Activated gamma-delta T cell treated with Interleukin-2 at 50 U/mL for 16 hours (primary cell): ENCODE measurements around the gene HLF.

Experiments
- DNase-seq: peaks from one replicate; pipeline ENCODE4 v3.0.0-alpha.2; 2020

Gene HLF

DNA sequence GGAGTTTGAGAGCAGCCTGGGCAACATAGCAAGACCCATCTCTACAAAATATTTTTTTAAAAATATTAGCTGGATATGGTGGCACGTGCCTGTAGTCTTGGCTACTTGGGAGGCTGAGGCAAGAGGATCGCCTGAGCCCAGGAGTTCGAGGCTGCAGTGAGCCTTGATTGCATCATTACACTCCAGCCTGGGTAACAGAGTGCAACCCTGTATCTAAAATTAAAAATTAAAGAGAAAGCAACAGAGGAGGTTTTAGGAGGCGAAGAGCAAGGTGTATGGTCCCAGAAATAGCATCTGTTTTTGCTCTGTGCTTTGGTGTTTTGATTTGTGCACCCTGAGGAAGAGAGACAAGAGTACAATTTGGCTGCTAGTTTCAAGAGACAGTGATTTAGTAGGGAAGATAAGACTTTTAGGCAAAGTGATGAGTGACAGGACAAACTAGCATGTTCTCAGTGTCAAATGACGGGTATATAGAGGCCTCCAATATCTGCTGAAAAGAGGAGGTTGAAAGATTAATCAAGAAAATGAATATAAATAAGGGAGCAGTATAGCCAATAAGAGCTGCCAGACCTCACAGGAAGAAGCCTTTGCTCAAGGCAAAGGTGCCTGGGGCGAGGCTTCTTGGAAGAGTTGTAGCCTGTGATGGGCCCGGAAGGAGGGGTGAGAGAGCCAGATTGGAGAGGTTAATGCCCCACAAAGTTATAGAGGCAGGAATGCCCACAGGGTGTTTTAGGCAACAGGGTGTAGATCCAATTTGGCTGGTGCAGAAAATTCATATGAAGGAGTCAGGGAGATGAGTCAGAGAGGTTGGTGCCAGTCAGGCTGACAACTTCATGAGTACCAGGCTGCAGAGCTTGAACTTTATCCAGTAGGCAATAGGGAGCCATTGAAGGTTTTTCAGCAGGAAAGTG is 11.4 kb downstream of the HLF start:
- DNase-seq, result no peak

DNA sequence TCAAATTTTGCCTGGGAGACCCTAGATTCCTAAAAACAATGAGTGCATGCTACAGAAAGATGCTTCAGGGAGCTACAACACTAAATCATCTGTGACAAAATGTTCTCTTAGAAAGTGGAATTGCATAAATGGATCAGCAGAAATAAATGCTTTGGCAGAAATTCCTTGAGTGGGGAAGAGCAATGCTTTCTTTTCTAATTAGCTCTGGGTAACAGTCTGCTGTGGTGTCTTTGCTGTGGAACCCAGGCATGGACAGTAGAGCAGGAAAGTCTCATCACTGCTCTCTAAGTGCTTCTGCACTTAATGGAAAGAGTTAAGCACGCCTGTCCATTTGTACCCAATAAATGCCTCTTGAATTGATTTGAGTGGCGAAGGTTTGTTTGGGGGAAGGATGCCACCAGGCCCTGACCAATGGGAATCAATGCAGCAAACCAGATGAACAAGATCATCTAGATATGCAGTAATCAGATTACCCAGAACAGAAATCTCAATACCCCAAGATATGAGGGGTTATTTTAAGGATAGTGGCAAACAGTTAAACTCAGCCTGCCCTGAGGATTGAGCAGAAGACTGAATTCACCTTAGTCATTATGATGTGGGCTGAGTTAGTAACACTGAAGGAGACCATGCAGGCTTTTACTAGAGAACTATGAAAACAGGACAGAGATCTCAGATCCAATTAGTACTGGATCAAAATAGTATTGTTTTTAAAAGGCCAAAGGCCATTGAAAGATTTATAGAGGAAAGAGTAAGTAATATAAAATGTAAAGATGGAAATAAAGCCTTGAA is 13.6 kb downstream of the HLF start:
- DNase-seq, result no peak

DNA sequence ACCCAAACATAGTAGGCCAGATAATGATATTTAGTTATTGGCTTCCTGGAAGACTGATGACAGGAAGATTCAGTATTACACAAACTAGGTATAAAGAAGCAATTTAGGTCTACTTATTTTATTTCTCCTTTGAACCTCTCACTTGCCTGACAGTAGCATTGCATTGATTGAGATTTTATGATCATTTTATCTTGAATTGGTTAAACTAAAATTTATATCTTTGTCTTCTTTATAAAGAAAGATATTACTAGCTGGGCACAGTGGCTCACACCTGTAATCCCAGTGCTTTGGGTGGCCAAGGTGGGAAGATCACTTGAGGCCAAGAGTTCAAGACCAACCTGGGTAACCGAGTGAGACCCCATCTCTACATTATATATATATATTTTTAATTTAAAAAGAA is 14.4 kb downstream of the HLF start:
- DNase-seq, result no peak

DNA sequence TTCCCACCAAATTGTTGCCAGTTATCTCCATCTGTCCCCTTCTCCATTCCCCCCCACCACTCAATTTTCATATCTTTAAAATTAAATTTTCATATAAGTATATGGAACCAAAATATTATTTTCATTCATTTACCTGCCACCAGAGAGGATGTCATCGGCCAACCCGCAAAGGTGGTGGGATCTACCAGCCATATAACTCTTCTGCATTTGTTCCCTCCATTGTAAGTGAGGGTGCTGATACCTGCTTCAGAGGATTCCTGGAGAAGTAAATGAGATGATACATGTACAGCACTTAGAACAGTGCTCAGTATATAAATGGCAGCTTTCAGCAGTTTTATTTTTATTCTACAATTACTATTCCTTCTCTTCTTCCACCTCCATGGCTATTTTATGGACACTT is 15.0 kb downstream of the HLF start:
- DNase-seq, result no peak

GRCh38 chr17:55280212-55280611 is 15.5 kb downstream of the HLF start:
- DNase-seq, result no peak

GRCh38 chr17:55281649-55282378 is 17.1 kb downstream of the HLF start:
- DNase-seq, result no peak

- DNase-seq, result no peak
Measured at GRCh38 chr17:55282379-55282702, 17.6 kb downstream of the HLF start.

- DNase-seq, result no peak
Measured at GRCh38 chr17:55282741-55283140, 18.0 kb downstream of the HLF start.

DNA sequence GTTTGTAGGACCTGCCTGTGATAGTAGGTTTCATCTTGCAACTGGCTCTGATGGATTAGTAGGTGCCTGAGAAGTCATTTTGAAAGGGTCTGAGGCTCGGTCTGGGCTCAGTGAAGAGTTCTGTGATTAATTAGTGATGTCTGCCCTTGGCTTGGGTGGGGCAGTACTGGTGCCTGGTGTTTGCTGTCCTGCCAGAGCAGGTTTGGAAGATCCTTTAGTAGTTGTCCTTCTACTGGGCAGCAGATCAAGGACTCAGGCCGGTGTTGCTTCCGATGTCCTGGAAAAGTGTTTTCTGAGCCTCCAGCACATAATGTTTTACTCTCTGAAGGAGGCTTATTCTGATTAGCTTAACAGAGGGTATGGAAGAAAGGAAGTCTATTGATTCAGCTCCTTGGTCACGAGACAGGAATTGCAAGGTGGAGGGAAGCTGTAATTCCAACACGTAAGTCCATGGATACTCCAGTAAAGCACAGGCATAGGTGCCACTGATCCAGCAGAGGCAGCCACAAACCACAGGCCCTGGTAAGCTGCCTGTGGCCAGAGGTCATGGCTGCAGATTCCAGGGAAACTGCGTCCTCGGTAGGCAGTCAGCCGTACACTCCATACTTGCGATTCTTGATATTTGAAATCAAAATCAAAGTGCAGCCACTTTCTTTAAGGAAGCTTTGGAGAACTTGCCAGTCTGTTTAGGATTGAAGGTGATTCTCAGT is 18.7 kb downstream of the HLF start:
- DNase-seq, result no peak

DNA sequence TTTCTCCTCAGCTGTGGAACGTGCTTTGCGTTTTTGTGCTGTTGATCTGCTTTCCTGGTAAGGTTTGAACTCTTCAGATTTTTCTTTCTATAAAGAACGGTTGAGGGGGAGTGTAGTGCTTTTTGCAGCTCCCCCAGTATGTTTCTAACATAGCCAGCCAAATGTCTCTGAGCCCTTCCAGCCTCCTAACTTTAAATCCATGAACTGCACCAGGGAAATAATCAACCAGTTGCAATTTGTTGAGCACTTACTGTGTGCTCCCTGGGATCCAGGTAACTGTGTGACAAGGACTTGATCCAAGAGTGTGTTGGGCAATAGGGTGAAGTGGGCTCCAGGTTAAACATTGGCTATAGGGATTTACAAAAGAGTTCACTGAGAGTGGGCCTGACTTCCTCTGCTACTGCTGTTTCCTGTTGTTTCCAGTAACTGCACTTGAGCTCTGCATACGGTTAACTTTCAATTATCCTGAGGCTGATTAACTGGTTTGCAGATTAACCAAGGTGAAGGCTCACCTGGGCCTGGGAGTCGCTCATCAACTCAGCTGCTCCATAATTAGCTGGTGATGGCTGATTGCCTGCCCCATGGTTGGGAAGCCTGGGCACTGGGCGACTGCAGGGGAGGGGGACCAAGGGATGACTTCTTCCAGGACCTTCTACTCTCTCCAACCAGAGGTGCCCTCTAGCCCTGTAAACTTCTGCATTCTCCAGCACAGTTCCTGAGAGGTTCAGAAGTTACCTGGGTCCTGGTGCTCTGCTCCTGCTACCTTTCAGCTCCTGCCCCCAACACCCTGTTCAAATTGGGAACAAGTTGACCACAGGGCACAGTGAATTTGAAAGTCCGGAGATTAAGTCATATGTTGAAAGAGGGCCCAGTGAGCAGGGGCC is 19.5 kb downstream of the HLF start:
- no peak for DNase-seq

- DNase-seq, result no peak
Measured at GRCh38 chr17:55284944-55285339, 20.2 kb downstream of the HLF start.

DNA sequence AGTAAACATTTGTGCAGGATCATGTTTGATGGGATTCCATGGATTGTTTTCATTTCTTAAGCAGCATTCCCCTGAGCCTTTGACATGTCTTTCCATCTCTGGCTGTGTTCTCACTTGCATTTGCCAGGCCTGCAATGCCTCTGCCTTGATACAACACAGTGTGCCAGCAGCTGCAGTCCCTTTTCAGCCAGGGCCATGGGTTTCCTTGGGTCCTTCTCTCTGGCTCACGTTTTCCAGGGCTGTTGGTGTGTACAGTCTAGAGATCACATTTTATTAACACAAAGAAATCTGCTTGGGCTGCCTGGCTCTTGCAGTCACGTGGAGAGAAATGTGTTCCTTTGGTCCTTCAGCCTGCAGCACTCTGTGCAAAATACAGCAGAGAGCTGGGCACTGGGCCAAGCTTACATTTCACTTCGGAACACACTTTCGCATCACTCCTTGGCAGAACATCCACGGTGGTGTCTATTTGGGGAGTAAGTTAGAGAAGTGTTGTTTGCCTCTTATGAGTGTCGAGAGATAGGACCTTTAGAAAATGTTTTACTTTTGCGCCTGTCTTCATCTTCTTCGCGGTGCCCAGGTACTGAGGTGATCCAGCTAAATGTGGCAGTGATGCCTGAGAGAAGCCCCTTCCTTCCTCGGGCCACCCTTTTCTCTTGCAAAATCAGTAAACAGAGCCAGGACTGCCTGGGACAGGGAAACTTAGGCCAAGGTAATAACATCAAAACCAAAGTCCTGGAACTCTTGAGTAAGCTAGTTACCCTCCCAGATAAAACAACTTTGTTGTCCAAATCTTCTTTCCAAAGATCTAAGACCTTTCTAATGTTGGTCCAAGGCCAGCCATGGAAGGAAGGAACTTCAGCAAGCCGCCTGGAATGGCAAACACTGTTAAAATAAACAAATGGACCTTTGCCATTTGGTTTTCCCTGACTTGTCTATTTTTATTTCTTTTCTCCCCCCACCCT is 20.9 kb downstream of the HLF start:
- no peak for DNase-seq

DNA sequence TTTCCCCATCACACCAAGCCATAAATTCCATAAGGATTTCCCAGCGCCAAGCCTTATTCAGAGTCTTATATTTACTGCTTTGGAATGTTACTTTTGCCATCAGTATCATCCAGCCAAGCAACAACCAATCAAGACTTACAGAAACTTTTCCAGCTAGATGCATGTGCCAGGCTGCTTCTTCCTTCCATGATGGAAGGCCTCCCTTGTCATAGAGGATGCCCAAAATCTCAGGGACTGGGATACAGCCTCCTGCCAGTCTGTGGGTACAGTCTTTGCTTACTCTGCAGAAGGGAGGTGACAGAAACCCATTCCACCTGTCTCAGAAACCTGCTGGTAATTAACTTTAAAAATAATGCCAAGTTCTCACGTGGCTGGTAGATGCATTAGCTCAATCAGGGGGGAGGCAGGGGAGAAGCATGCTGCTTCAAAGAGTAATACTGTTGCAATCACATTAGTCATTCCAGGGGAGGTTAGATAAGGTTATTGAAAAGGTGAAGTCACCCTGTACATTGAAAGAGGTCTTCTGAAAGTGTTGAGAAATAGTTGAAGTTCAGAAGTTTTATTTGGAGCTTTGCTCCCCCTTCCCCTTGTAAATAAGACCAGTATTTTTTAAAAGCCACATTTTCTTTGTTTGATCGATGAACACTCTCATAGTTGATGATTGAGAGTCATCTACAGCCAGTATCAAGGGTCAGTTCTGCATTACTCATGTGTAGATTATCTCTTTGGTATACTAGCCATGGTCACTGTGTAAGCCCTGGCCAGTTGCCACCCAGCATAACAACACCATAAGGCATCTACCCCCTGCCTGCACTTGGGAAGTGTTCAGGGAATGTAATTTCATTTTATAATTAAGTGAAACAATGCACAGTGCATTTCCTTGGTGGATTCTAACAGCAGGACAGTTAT is 22.2 kb downstream of the HLF start:
- DNase-seq, result no peak

DNA sequence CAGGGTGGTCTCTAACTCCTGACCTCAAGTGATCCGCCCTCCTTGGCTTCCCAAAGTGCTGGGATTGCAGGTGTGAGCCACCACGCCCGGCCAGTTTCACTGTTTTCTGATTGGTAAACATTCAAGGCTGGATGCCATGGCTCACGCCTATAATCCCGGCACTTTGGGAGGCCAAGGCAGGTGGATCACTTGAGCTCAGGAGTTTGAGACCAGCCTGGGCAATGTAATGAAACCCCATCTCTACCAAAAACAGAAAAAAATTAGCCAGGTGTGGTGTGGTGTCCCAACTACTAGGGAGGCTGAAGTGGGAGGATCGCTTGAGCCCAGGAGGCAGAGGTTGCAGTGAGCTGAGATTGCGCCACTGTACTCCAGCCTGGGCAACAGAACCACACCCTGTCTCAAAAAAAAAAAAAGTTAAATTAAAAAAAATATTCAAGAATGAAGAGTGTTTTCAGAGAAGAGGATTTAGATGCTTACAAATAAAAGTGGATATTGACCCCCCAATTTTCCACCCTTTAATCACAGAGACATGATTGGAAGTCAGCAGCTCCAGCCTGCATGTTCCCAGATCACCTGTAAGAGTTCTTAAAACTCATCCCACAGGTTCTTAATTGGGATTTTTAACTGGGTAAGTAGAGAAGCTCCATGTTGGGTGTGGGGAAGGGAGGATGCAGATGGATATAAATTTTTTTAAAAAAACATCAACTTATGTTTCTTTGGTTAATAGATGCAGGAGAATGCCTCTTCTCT is 23.8 kb downstream of the HLF start:
- no peak for DNase-seq

- DNase-seq, result no peak
Measured at GRCh38 chr17:55289106-55289446, 24.3 kb downstream of the HLF start.

GRCh38 chr17:55289978-55290377 is 25.2 kb downstream of the HLF start:
- DNase-seq, result no peak

- DNase-seq, result no peak
Measured at GRCh38 chr17:55290492-55291113, 25.8 kb downstream of the HLF start.

DNA sequence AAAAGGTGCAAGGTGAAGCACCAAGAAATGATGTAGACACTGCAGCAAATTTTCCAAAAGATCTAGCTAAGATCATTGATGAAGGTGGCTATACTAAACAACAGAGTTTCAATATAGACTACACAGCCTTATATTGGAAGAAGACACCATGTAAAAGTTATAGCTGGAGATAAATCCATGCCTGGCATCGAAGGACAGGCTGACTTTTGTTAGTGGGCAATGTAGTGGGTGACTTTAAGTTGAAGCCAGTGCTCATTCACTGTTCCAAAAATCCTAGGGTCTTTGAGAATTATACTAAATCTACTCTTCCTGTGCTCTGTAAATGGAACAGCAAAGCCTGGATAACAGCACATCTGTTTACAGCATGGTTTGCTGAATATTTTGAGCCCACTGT is 26.4 kb downstream of the HLF start:
- no peak for DNase-seq

DNA sequence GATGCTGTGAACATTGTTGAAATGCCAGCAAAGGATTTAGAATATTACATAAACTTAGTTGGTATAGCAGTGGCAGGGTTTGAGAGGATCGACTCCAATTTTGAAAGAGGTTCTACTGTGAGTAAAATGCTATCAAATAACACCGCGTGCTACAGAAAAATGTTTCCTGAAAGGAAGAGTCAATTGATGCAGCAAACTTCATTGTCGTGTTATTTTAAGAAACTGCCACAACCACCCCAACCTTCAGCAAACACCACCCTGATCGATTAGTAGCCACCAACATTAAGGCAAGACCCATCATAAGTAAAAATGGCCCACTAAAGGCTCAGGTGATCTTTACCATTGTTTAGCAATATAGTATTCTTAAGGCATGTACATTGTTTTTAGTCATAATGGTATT is 27.3 kb downstream of the HLF start:
- DNase-seq, result no peak
